ENCODE data around the gene HEXB. TPM values are rescaled to one million over a fixed set of nuclear protein-coding genes. Genes with fewer than 3 reads are reported as not detected.

Gene HEXB
- 244 and 277 TPM in 2 replicates for total RNA-seq

DNA sequence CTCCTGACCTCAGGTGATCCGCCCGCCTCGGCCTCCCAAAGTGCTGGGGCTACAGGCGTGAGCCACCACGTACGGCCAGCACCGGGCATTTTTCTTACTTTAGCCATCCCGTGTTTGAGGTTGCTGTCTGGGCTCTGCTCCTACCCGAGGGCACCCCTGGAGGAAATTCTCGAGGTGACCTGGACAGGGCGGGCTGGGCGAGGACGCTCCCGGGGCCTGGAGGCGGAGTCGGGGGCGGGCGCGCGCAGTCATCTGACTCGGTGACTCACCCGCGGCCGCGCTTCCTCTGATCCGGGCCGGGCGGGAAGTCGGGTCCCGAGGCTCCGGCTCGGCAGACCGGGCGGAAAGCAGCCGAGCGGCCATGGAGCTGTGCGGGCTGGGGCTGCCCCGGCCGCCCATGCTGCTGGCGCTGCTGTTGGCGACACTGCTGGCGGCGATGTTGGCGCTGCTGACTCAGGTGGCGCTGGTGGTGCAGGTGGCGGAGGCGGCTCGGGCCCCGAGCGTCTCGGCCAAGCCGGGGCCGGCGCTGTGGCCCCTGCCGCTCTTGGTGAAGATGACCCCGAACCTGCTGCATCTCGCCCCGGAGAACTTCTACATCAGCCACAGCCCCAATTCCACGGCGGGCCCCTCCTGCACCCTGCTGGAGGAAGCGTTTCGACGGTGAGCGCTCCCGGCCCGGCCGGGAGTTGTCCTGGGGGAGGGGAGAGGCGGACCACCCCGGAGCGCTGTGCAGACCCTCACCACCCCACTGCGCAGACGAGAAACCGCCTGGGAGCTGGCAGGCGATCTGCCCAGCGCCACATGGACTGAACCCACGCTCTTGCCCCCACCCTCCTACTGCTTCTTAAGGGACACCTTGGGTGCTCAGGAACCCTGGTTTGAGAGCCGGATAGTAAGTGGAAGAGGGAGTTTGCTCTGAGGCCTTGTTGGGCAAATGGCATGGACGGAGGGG lies at the start of gene HEXB:
TSS of gene HEXB (plus strand) at position 334 of the 952 bp plus-strand sequence. CDS start at position 362, 28 bp downstream.

DNA sequence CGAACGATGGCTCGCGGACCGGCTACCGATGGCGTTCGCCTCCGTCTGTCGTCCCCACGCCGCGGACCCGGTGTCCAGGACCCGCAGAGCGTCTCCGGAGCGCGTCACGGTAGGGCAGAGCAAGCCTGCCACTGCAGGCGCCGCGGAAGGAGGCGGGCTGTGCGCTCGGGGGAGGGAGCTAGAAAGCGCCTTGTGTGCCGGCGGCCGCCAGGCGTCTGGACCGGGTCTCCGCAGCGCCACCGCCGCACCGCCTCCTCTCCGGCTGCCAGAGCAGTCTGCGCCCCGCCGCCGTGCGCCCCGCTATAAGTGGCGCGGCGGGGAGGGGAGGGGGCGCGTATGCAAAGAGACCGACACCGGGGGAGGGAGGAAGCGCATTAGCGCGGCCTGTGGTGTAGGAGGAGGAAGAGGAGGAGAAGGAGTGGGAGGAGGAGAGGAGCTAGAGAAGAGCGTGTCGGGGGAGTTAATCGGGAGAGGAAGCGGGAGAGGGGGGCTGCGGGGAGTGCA lies 44.5 kb upstream of the HEXB start, which contains the start of gene ENC1:
TSS of gene ENC1 (minus strand) at position 279 of the 504 bp plus-strand sequence. CDS start 4,243 bp downstream, outside the sequence.

DNA sequence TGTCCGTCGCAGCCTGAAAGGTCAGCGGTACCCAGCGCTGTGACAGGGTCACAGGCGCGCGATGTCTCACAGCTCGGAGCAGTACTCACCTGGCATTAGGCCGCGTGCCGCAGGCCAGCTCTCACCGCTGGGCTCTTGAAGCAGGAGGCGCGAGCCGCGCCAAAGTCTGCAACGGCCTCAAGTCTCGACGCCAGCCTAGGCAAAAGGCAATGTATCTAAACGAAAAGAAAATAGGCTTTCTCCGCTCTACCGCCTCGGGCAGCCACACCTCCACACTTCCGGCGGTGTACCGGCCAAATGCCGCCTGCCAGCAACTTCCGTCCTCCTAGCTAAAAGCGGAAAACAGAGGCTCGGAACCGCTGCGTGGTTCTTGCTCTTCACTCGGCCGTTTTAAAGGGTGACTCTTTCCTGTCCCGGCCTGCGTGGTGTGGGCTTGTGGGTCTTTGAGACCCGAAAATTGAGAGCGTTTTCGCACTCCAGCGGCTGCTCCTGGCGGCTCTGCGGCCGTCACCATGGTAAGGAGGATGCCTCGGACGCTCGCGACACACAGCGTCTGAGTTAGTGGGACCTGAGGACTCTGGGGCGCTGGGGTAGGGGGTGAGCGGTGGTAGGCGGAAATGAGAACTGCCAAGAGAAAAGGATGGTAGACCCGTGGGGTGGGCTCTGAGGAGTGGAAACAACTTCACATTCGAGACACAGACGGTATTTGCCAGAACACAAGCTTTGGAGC lies 82.0 kb downstream of the HEXB start, which contains the start of the genes GFM2 and NSA2:
TSS of gene GFM2 (minus strand) at position 269 of the 730 bp plus-strand sequence. CDS start 3,375 bp downstream, outside the sequence.
TSS of gene NSA2 (plus strand) at position 401 of the 730 bp plus-strand sequence. CDS start at position 513, 112 bp downstream.

Small RNA genes within 50 kb of the gene (small RNA-seq; reads per million reads assigned to genes)
- gene RNU6-658P = not detected

Other genes with a start within 250 kb of the HEXB start
- 29.9 and 75.6 TPM in 2 replicates for gene ENC1, start 44.5 kb upstream of the HEXB start, total RNA-seq
- gene GFM2, start 81.9 kb downstream of the HEXB start, total RNA-seq = 29.8 and 35.8 TPM in 2 replicates
- 106 and 108 TPM in 2 replicates for gene NSA2, start 82.0 kb downstream of the HEXB start, total RNA-seq
- gene FAM169A, start 181.2 kb downstream of the HEXB start, total RNA-seq = 0.39 and 0.76 TPM in 2 replicates

All from articular chondrocyte of knee joint (primary cell).